Measurements from ENCODE around the gene SLIT3. TPM values are rescaled to one million over a fixed set of nuclear protein-coding genes. Genes with fewer than 3 reads are reported as not detected.

SLIT3 gene
- total RNA-seq, 1 donor from 2014 or later: 82.6 TPM

DNA sequence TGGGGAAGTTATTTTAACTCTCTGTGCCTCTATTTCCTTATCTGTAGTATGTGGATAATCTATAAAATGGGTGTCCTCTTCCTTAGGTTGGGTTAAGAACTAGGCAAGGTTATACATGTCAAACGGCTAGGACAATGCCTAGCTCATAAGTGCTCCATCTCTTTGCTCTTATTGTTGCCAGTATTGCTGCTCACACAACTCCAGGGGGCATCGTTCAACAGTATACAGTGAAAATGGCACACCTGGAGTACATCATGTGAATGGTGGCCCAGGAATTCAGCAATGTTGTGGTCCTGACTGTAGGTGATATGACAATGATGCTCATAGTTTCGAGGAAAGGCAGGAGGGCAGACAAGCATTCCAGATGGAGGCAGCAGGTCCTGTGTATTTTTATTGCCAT, 30.1 kb downstream of the SLIT3 start:
- DNase-seq (ENCODE audit: low spot score): no peak

- DNase-seq (ENCODE audit: low spot score): no peak
These were observed 32.9 kb downstream of the SLIT3 start for GRCh38 chr5:169268019-169268418.

DNA sequence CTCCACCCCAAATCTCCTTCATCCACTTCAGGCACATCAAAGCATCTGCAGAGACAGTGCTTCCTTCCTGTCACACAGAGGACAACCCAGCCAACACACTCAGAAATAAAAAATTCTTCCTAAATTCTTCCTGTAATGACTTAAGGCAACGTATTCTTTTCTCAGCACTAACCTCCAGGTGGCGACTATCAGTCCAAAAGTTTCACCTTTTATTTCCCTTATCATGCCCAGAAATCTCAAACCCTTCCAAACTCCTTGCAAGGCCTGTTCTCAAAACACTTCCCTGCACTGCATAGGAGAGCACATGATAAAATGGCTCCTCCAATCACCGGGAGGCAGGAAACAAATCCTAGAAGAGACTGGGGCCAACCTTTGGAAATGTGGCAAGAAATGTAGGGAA, 35.1 kb downstream of the SLIT3 start:
- no peak for DNase-seq (ENCODE audit: low spot score)

DNA sequence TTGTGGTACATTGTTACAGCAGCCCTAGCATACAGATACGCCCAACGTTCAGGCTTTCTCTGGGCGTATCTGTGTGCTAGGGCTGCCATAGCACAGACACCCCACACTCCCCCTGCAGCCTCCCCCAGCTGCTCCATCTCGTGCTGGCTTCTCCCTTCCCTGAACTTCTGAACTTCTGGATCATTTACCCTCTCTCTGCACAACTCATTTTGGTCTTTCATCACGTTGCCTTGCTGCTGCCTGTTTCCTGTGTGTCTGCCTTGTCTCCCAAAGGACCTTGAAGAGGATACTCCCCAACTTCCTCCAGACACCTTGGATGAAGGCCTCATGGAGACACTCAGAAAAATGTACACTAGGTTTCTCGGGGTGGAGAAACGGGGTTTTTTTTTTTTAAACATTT, 37.3 kb downstream of the SLIT3 start:
- DNase-seq (ENCODE audit: low spot score): no peak

DNA sequence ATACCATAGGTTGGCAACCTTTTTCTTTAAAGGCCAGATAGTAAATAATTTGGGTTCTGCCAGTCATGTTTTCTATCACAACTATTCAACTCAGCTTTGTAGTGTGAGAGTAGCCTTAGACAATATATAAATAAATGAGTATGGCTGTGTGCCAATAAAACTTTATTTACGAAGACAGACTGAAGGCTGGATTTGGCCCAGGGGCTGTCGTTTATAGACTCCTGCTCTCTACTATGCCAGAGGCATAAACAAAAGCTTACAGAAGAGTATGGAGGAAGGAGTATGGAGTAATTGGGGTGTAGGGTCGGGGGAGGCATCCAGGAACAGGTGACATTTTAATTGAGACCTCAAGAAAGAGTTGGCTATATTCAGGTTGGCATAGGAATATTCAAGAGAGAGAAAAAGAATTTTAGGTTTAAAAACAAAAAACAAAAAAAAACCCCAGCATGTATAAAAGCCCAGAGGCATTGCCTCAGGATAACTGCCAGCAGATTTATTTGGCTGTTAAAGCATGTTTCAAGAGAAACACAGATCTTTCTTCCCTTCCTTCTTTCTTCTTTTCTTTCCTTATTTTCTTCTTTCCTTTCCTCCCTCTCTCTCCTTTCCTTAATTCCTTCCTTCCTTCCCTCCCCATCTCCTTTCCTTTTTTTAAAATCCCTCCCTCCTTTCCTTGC, 39.9 kb downstream of the SLIT3 start:
- DNase-seq (ENCODE audit: low spot score): no peak

GRCh38 chr5:169258372-169259000, 42.5 kb downstream of the SLIT3 start:
- no peak for DNase-seq (ENCODE audit: low spot score)

DNA sequence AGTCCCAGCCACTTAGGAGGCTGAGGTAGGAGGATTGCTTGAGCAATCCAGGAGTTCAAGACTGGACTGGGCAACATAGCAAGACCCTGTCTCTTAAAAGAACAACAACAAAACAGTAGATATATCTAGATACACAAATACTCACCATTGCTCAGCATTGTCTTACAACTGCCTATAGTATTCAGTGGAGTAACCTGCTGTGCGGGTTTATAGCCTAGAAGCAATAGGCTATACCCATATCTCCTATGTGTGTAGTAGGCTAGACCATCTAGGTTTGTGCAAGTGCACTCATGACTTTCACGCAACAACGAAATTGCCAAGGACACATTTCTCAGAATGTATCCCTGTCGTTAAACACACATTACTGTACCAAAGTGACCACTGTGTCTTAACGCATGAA, 44.7 kb downstream of the SLIT3 start:
- no peak for DNase-seq (ENCODE audit: low spot score)

DNA sequence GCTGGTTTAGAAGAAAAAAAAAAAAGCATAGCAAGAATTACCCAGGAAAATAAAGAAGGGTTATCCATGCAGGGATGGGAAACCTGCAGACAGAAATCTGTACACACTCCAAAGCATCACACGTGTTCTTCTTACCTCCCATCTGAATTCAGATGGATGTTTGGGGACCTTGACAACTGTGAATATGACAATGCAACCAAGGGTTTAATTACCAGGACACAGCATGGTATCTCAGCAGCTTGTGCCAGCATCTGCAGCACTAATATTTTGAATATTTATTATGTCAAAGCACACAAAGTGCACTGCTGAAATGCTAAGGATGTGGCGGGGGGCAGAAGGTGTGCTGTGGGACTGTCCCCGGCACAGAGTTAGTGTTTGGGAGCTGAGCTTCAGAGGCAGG, 47.9 kb downstream of the SLIT3 start:
- no peak for DNase-seq (ENCODE audit: low spot score)

DNA sequence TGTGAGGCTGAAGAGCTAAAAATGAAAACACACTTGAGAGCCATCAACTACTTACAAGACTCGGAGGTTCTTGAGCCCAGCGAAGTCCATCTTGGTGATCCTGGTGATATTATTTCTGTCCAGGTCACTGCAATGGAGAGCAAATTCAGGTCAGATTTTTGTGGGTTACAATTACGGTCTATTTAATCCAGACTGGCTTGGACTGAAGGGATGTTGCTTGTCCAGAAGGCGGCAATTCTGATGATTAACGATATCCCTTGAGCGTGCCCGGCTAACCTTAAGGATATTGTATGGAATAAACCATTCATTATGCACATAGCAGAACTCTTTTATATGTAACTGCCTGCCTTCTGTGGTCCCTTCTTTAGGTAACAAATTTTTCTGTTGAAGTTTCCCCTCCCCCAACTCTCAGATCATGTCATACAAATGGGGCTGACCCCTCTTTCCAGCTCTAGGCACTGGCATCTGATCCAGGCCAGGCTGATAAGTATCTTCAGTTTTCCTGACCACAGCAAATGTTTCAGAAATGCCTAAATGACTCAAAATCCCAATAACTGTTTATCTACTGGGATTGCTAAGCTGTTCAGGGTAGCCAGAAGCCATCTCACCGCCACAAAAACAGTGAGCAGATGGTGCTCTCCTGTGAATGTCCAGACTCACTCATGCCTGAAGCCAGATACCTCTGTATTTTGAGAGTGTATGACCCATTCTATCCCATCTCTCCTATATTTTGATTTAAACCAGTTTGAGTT, 49.4 kb downstream of the SLIT3 start:
- DNase-seq (ENCODE audit: low spot score): no peak

DNA sequence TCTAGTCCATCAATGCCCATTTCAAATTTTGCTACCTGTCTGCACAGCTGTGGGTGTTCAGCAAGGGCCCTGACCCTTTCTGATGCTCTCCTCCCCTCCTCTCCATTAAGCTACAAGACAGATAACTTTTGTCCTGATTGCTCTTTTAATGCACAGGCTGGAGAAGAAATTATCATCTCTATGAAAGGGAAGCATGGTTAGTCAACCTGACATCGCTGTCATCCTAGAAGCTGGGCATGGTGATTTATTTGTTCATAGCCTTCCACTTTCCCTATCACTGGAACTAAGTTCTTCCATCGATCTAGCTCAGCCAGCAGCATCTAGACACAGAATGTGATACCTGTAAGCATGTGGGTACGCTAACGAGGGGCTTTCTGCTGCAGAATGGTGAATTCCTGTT, 50.1 kb downstream of the SLIT3 start:
- no peak for DNase-seq (ENCODE audit: low spot score)

GRCh38 chr5:169248996-169249395, 51.9 kb downstream of the SLIT3 start:
- no peak for DNase-seq (ENCODE audit: low spot score)

DNA sequence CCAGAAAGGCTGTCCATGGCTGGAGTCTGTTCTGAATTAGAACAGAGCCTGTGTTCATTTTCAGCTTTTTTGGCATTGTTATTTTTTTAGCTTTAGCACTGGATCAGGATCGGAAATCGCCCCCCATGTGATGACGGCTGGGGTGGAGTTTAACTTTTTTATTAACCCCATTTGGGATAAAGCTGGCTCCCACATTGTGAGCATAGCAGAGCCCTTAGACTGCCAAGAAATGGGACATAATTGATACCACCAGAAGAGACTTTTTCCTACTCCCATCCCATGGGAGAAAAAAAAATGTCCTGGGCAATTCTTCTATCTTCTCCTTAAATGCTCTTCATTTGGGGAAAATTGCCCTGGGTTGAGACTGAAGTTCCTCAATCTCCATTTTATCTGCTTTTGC, 52.4 kb downstream of the SLIT3 start:
- no peak for DNase-seq (ENCODE audit: low spot score)

- DNase-seq (ENCODE audit: low spot score): no peak
These were observed 56.1 kb downstream of the SLIT3 start for GRCh38 chr5:169244812-169245211.

DNA sequence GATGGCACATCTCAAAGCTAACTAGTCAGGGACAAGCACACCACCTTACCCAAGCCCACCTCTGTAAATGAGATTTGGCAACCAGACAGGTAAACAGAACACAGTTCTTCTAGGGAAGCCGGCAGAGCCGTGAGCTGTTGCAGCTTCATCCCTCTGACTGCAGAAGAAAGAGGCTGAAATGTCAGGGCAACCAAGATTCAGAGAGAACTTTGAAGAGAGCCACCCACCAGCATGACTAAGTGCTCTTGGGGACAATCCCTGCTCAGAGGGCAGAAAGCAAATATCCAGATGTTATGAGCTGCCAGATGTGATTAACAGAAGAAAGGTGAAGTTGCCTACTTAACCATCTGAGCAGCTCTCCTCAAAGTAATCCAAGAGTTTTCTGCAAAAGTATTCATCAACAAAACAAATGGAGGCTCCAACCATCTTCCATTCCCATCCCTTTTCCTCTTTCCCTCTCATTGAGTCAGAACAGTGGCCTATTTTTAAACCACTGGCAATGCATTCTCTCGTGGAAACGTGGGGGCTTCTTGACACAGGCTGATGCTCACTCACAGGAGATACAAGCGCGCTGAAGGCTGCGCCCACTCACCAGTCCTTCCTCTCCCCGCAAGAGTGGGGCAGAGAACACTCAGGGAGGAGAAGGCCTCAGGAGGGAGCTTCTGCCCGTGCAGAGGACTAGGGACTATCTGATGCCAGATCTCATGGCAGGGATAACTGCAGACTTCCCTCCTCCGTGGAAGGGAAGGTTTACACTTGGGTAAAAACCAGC, 57.1 kb downstream of the SLIT3 start:
- no peak for DNase-seq (ENCODE audit: low spot score)

DNA sequence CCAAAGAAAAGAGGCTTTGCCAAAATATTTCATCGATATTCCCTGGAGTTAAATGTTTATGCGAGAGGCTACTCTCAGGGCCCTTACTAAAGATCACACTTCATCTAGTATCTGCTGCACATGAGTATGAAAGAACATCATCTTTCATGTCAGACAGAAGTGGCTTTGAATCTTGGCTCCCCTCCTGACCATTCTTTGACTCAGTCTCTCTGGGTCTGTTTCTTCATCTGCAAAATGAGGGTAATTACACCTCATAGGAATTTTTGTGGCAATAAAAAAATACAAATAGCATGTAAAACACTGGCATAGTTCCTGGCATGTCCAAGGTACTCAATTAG, 58.1 kb downstream of the SLIT3 start:
- DNase-seq (ENCODE audit: low spot score): no peak

- DNase-seq (ENCODE audit: low spot score): peak; percentile 38
These were observed 58.6 kb downstream of the SLIT3 start for GRCh38 chr5:169242175-169242848.

DNA sequence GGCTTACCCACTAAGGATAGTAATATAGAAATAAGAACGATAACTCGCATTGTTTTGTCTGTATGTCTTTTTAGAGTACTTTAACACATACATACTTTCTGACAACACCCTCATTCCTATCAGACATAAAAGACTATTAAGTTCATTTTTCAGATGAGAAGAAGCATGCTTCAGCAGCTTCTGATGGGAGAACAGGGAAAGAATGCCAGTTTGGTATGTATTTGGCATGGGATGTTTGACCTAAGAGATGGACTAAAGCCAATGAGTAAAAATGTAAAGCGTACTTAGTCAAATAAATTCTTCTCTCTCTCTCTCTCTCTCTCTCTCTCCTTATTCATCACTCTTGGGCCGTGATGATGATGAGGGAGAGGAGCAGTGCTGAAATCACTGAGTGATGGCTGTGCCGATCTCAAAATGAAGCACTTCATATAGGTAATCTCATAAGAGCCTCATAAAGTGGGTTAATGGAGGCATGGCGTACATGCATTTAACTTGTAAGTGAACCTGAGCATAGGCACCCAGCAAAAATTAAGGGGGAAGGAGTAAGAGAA, 71.5 kb downstream of the SLIT3 start:
- peak; percentile 77 for DNase-seq (ENCODE audit: low spot score)

DNA sequence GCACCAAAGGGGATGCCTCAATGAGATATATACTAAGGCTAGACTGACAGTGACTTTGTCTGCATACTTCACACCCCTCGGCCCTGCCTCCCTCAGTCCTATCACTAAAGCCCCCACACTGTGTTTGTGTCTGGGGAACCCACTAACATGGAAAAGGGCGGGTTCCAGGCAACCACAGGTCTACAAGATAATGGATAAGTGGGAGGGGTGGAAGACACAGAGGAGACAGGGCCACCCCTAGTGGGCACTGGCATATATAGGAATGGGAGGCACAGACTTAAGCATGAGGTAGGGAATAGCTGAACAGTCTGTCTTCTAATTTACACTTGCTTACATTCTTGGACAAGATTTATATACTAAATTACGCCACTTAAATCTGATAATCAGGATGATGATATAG, 74.0 kb downstream of the SLIT3 start:
- no peak for DNase-seq (ENCODE audit: low spot score)

GRCh38 chr5:169225830-169226356, 75.0 kb downstream of the SLIT3 start:
- no peak for DNase-seq (ENCODE audit: low spot score)

DNA sequence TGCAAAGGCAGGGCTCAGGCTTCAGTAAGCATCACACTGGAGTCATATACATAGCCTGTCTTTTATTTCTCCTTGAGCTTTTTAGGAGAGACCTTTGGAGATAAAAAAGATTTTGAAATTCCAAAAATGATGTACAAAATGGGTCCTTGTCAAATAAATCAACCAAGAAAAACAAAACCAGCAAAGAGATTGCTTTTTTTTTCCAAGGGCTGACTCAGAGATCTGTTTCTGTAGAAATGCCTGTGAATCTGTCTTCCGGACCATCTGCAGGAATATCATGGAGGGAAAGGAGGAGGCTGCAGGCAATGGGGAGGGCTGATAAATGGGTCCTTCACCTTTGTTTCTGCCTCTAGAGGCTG, 77.4 kb downstream of the SLIT3 start:
- peak; percentile 90 for DNase-seq (ENCODE audit: low spot score)

- peak; percentile 44 for DNase-seq (ENCODE audit: low spot score)
These were observed 77.9 kb downstream of the SLIT3 start for GRCh38 chr5:169222934-169223594.

Measured in umbilical cord (tissue), 2 donors.